GM19240 (cell line): ENCODE data around the gene FOXE1.

Experiments used
- DNase-seq: peaks from one replicate; pipeline ENCODE4 v3.0.0; 2011; ENCODE audit warnings: low spot score; ENCODE audit not compliant: insufficient read length

The FOXE1 gene

DNA sequence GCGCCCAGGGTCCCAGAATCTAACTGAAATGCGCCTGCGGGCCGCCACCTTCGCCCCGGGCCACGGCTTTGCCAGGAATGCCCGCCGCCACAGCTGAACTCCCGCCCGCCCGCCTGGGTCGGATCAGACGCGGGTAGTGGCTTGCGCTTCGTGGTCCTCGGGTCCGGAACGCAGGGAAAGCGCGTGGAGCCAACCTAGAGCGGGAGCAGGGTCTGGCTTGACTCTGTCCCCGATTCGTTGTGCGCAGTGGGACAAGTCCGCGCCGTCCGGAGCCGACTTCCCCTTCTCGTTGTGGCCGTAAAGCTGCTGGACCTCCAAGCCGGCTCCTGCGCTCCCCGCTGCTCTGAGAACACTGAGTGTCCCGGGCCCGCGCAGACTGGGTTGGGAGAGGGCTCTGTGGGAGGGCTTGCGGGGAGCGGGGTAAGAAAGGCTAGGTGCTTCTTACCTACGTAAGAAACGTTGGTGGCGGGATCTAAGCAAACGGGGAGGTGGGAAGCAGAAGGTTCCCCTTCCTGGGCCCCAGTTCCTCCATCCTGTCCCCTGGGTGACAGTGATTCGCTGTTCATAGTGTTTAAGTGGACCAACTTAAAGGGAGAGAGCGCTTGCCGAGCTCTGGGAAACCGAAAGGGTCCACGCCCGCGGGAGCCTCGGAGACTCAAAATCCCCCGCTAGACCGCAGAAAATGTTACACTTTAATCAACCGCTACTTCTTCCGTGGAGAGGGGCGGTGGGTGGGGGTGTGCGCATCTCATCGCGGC lies 4.4 kb upstream of the FOXE1 start:
- DNase-seq = no peak

DNA sequence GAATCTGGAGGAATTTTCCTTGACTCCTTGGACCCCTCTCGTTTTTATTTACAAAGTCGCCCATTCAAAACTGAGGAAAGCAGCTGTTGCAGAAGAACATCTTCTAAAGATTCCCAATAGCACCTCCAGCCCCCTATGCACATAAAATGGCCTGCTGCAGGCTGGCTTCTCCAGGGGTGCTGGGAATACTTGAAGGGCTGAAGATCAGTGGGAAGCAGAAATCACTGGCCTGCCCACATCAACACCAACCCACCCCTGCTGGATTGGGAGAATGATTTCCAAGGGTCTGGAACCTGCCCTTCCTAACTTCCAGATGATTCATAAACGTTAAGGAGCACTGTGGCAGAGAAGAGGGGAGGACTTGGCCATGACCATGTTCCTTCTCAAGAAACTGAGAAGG lies 3.0 kb upstream of the FOXE1 start:
- DNase-seq = no peak

GRCh38 chr9:97850746-97851445 lies 2.1 kb upstream of the FOXE1 start:
- no peak for DNase-seq

GRCh38 chr9:97851446-97851883 lies 1.6 kb upstream of the FOXE1 start:
- no peak for DNase-seq

- no peak for DNase-seq
Measured at GRCh38 chr9:97852001-97852398, 1.0 kb upstream of the FOXE1 start.

GRCh38 chr9:97852399-97853055 lies 499 bp upstream of the FOXE1 start:
- no peak for DNase-seq

GRCh38 chr9:97853844-97854695 lies 1.0 kb downstream of the FOXE1 start:
- no peak for DNase-seq

DNA sequence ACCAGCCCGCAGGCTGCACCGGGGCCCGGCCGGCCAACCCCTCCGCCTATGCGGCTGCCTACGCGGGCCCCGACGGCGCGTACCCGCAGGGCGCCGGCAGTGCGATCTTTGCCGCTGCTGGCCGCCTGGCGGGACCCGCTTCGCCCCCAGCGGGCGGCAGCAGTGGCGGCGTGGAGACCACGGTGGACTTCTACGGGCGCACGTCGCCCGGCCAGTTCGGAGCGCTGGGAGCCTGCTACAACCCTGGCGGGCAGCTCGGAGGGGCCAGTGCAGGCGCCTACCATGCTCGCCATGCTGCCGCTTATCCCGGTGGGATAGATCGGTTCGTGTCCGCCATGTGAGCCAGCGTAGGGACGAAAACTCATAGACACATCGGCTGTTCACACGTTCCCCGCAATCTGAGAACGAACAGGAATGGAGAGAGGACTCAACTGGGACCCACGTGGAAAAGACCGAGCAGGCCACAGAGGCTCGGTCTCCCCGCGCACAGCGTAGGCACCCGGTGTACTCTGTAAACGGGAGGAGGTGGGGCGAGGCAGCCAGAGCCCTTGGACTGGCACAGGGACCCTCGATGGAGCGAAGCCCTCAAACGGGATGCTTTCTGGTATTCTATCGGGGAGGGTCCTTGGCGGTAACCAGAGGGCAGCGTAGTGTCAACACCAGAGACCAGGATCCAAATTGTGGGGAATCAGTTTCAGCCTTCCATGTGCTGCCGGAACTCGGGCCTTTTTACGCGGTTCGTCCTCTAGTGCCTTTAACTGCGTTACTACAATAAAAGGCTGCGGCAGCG lies 1.9 kb downstream of the FOXE1 start:
- DNase-seq = no peak

DNA sequence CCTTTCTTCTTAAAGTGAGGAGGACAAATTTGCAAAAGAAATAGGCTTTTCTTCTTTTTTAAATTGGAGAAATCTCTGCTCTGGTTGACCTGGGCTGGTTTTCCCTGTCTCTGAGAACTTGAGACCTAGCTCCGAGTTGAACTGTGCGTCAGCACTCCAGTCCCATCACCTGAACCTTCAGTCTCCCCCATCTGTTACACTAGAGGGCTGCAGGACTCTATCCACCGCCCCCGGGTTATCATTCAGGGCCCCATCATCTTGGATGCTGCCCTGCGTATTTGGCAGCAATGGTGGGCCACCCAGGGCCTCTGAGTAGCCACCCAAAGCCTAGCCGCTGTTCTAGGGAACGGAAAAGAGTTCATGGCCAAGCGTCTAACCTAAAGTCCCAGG lies 2.5 kb downstream of the FOXE1 start:
- no peak for DNase-seq

GRCh38 chr9:97855899-97856298 lies 2.9 kb downstream of the FOXE1 start:
- no peak for DNase-seq

- no peak for DNase-seq
Measured at GRCh38 chr9:97856857-97857605, 4.0 kb downstream of the FOXE1 start.

GRCh38 chr9:97857606-97858392 lies 4.8 kb downstream of the FOXE1 start:
- no peak for DNase-seq

DNA sequence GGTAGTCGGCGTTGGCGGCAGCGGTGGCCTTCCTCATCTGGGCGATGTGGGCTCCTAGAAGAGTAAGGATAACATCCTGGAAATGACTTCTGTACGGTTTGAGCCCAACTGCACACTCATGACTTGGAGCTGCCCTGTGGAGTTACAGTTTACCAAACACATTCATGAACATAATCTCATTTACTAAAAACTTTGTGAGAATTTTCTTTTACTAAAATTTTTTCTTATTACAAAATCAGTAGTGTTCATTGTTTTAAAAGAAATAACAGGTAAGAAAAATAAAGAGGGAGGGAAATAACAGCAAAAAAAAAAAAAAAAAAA lies 5.3 kb downstream of the FOXE1 start:
- DNase-seq = no peak

DNA sequence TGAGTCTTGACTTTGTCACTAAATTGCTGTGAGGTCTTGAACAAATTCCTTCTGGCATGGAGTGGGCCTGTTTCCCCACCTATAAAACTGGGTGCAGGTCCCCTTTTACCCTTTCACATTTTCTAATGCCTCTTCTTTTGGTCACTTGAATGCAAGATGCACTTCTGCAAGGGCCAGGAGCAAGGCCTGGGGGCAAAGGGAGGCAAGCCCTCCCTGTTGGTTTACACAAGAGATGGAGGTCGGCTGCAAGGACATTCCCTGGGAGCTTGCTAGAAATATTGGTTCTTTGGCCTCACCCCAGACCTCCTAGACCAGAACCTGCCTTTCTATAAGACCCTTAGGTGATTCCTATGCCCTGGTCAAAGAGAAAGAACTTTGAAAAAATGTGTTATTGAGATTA lies 5.8 kb downstream of the FOXE1 start:
- no peak for DNase-seq

DNA sequence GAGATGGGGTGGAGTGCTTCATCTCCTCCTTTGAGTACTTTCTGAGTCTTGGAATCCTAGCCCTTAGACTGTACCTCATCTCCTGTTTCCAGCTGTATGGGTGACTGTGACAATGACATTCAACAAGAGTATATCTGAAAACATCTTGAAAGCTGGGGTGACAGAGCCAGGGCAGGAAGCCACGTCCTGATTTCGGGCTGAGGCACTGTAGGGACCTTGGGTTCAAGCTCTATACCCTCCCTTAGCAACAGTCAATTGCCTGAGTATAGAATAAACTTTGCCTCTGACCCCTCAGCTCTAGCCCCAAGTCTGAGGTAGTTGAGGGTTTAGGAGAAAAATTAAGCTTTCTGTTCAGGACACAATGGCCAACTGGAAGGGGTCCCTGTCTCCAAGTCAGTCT lies 6.3 kb downstream of the FOXE1 start:
- DNase-seq = no peak

DNA sequence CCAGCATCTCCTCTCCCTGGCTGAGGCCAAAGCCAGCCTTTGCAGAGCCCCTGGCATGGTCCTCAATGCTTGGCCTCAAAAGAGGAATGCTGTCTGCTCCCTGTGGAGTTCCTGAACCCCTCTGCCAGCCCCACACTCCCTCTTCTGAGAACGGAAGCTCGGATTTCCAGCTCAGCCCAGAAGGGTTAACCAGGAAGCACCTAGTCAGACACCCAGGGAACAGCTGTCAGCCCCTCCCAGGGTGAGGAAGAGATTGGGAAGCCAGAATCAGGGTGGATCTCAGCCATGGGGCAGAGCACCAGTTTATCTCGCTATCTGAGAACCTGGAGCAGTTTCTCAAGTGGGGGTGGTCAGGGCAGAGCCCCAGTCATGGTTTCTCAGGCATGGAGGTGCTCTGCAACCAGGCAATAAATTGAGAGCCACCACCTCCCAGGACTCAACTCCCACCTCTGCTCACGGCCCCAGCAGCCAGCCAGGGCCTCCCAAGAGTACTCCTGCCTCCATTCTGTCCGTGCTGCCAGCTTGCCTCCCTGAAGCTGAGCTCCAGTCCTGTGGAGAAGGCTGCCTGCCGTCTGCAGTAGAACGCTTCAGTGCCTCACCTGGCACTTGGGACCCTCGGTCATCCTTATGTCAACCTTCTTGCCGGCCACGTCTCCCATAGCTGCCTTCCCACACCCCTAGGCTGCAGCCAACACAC lies 7.6 kb downstream of the FOXE1 start:
- DNase-seq = no peak

GRCh38 chr9:97861148-97861475 lies 8.1 kb downstream of the FOXE1 start:
- DNase-seq = no peak

DNA sequence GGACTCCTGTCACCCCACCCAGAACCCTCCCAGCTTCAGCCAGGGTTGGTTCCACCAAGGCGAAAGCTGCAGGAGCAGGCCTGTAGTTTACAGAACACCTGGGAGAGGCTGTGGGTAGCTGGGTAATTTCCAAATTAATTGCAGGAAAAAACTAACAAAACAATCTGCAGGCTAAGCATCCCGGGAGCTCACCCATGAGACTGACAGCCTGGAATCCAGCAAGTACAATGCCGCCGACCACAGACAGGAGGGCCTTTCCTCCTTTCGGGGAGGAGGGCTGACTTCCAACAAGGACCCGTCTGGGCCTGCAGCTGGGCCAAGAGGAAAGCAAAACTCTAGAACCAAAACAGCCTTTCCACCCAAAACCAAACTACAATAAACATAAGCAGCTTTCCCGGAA lies 10.3 kb downstream of the FOXE1 start:
- DNase-seq = no peak

DNA sequence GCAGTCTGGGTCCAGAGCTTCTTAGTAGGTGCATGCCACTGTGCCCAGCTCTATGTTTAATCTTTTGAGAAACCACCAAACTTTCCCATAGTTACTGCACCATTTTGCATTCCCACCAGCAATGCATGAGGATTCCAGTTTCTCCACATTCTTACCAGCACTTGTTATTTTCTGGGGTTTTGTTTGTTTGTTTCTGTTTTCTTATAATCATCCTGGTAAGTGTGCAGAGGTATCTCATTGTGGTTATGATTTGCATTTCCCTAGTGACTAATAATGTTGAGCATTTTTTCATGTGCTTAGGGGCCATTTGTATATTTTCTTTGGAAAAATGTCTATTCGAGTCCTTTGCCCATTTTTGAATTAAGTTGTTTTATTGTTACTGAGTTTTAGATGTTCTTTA lies 11.4 kb downstream of the FOXE1 start:
- DNase-seq = no peak
